H7 (cell line): Measurements from ENCODE around the gene FNTB. TPM values are rescaled to one million over a fixed set of nuclear protein-coding genes. Genes with fewer than 3 reads are reported as not detected.

Experiments used
- DNase-seq: peaks from one replicate; pipeline ENCODE4 v3.0.0; 2012
- H3K27me3 ChIP-seq: 2 replicates; pipeline ENCODE4 v1.6.0; 2011; ENCODE audit warnings: mild to moderate bottlenecking, low read length; ENCODE audit not compliant: control insufficient read depth, insufficient read depth
- H3K36me3 ChIP-seq: replicated peaks from 2 replicates; pipeline ENCODE4 v1.5.1; 2011; ENCODE audit warnings: low read length; ENCODE audit not compliant: control insufficient read depth, insufficient read depth
- H3K4me3 ChIP-seq: 2 replicates; pipeline ENCODE4 v1.5.1; 2011; ENCODE audit warnings: low read depth, mild to moderate bottlenecking, control low read depth, low read length, moderate library complexity; ENCODE audit not compliant: insufficient read depth
- total RNA-seq: library from RNA; depleted of rRNA; stranded (reverse); fragments of >200 nt; shearing (Covaris generic); gene quantifications from 2 replicates; pipeline ENCODE4 v1.2.3, GENCODE V29; 2014; rRNA removed

Gene FNTB
- total RNA-seq, result 10.5 and 11.4 TPM in 2 replicates

- peak; percentile 93 for DNase-seq
- Histone ChIP-seq H3K27me3 (no peaks in the 10 kb centered on the region), H3K4me3 (peak within 1 kb of the TSS; percentile 61), H3K36me3 (no peaks in the 10 kb centered on the region)
These were observed at the start of gene FNTB for GRCh38 chr14:64986648-64987437. FNTB (plus strand) TSS chr14:64986895; CDS start chr14:64986954, 59 bp downstream.

GRCh38 chr14:64937171-64937820, 49.4 kb upstream of the FNTB start:
- no peak for DNase-seq
- Histone ChIP-seq H3K4me3 (no peak overlapping the region), H3K36me3 (peaks cover 5% of the 10 kb centered on the region), H3K27me3 (no peaks in the 10 kb centered on the region)

- Histone ChIP-seq H3K27me3 (no peaks in the 10 kb centered on the region), H3K4me3 (no peak overlapping the region), H3K36me3 (peaks cover 4% of the 10 kb centered on the region)
- no peak for DNase-seq
These were observed 48.9 kb upstream of the FNTB start for GRCh38 chr14:64937821-64938193.

- no peak for DNase-seq
- Histone ChIP-seq H3K36me3 (peaks cover 4% of the 10 kb centered on the region), H3K27me3 (no peaks in the 10 kb centered on the region), H3K4me3 (no peak overlapping the region)
These were observed 47.5 kb upstream of the FNTB start for GRCh38 chr14:64938972-64939816.

- Histone ChIP-seq H3K36me3 (peaks cover 4% of the 10 kb centered on the region), H3K27me3 (no peaks in the 10 kb centered on the region), H3K4me3 (no peak overlapping the region)
- no peak for DNase-seq
These were observed 46.9 kb upstream of the FNTB start for GRCh38 chr14:64939817-64940190.

- DNase-seq, result no peak
- no peaks in the 10 kb centered on the region for H3K27me3 ChIP-seq
- no peak overlapping the region for H3K4me3 ChIP-seq
- peaks cover 4% of the 10 kb centered on the region for H3K36me3 ChIP-seq
These were observed 46.3 kb upstream of the FNTB start for GRCh38 chr14:64940336-64940910.

GRCh38 chr14:64942531-64943111, 44.1 kb upstream of the FNTB start, which contains the start of gene GPX2:
GPX2 (minus strand) TSS chr14:64942745; CDS start chr14:64942726, 19 bp downstream.
- no peaks in the 10 kb centered on the region for H3K27me3 ChIP-seq
- no peak within 1 kb of the TSS for H3K4me3 ChIP-seq
- peaks cover 4% of the 10 kb centered on the region for H3K36me3 ChIP-seq
- no peak for DNase-seq

GRCh38 chr14:64943556-64943955, 43.1 kb upstream of the FNTB start:
- H3K4me3 ChIP-seq, result no peak overlapping the region
- H3K36me3 ChIP-seq, result peaks cover 7% of the 10 kb centered on the region
- H3K27me3 ChIP-seq, result no peaks in the 10 kb centered on the region
- no peak for DNase-seq

- Histone ChIP-seq H3K27me3 (no peaks in the 10 kb centered on the region), H3K36me3 (peaks cover 7% of the 10 kb centered on the region), H3K4me3 (no peak overlapping the region)
- peak; percentile 16 for DNase-seq
These were observed 42.7 kb upstream of the FNTB start for GRCh38 chr14:64944041-64944440.

GRCh38 chr14:64944861-64945260, 41.8 kb upstream of the FNTB start:
- H3K27me3 ChIP-seq, result no peaks in the 10 kb centered on the region
- DNase-seq, result no peak
- no peak overlapping the region for H3K4me3 ChIP-seq
- H3K36me3 ChIP-seq, result peaks cover 7% of the 10 kb centered on the region

- peak; percentile 4 for DNase-seq
- Histone ChIP-seq H3K4me3 (no peak overlapping the region), H3K36me3 (peaks cover 7% of the 10 kb centered on the region), H3K27me3 (no peaks in the 10 kb centered on the region)
These were observed 41.1 kb upstream of the FNTB start for GRCh38 chr14:64945431-64946178.

GRCh38 chr14:64946310-64947045, 40.2 kb upstream of the FNTB start:
- Histone ChIP-seq H3K4me3 (no peak overlapping the region), H3K27me3 (no peaks in the 10 kb centered on the region), H3K36me3 (peaks cover 9% of the 10 kb centered on the region)
- no peak for DNase-seq
